C4-2B (cell line): Measurements from ENCODE around the gene KRT79.

Source experiments
- ZFX ChIP-seq: fragments of 450-650 bp; IDR thresholded peaks from 2 replicates; pipeline ENCODE4 v1.6.1; 2017
- TF ChIP-seq, protein P1 (sequence below): fragments of 450-650 bp; conservative IDR thresholded peaks from 2 replicates; pipeline ENCODE4 v1.5.1; 2017; ENCODE audit warnings: mild to moderate bottlenecking

DNA sequence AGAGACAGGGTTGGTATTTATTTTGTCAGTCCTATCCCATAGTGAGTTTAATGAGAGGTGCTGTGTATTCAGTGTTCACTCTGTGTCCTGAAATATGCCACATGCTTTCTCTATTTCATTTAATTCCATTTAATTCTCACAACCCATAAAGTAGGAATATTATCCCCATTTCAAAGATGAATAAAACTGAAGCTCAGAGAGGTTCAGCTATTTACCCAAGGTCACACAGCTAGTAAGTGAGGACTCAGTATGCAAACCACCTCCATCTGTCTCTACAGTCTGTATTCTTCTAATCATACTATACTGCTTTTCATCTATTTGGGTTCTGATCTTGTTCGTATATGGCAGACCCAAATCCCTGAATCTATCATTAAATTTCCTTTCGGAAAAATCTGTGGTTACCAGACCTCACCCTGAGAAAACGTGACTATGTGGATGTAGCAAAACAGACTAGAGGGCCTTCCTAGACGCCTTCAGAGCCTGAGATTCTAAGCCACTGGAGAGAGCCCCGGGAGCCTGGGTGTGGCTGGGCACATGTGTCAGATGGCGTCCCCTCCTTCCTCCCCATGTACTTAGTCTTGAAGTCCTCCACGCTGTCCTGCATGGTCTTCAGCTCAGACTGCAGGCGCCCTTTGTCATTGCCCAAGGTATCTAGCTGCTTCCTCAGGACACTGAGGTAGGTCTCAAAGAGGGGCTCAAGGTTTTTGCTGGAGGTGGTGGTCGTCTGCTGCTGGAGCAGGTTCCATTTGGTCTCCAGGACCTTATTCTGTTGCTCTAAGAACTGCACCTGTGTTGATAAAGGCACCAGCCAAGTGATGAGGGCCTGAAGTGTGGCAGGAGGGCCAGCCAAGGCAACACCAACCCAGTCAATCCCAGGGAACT, 22.7 kb downstream of the KRT79 start:
- TF ChIP-seq, protein P1, sequence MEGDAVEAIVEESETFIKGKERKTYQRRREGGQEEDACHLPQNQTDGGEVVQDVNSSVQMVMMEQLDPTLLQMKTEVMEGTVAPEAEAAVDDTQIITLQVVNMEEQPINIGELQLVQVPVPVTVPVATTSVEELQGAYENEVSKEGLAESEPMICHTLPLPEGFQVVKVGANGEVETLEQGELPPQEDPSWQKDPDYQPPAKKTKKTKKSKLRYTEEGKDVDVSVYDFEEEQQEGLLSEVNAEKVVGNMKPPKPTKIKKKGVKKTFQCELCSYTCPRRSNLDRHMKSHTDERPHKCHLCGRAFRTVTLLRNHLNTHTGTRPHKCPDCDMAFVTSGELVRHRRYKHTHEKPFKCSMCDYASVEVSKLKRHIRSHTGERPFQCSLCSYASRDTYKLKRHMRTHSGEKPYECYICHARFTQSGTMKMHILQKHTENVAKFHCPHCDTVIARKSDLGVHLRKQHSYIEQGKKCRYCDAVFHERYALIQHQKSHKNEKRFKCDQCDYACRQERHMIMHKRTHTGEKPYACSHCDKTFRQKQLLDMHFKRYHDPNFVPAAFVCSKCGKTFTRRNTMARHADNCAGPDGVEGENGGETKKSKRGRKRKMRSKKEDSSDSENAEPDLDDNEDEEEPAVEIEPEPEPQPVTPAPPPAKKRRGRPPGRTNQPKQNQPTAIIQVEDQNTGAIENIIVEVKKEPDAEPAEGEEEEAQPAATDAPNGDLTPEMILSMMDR: no peak
- TF ChIP-seq ZFX: no peak
